GM19463 (cell line): ENCODE data around the gene PLEKHA5.
"Not testable (repeated sequence)": the region's sequence is repeated elsewhere in the genome, so short reads cannot be mapped to it uniquely, and the experiment has no call there.

Experiments used
- ATAC-seq: cut with Tn5 transposase; IDR thresholded peaks from one replicate; pipeline ENCODE4 v1.9.1; 2021; ENCODE audit warnings: mild to moderate bottlenecking, moderate library complexity; ENCODE audit not compliant: unreplicated experiment

PLEKHA5 gene

DNA sequence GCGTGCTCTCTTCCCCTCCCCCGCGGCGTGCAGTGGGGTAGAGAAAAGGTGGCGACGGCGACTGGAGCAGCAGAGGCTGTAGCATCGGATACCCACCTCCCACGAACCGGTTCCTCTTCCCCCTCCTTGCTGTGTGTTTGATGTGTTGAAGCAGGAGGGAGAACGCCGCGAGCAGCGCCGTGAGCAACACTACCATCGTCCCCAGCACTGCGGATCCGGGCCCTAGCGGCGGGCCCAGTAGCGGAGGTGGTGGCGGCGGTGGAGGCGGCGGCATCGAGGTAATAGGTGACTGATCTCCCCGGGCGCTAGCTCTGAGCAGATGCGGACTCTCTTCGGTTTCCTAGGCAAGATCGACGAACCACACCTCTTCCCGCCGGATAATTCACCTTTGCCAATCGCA is 176.8 kb downstream of the PLEKHA5 start:
- ATAC-seq, result no peak

GRCh38 chr12:19307451-19307850 is 177.9 kb downstream of the PLEKHA5 start:
- no peak for ATAC-seq

DNA sequence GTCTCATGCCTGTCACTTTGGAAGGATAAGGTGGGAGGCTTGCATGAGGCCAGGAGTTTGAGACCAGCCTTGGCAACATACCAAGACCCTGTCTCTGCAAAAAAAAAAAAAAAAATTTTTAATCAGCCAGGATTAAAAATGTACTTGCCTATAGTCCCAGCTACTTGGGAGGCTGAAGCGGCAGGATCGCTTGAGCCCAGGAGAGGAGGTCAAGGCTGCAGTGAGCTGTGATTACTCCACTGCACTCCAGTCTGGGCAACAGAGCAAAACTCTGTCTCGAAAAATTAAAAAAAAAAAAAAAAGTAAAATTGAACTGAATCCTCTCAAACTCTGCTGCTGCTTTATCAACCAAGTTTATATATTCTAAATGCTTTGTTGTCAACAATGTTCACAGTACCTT is 181.6 kb downstream of the PLEKHA5 start:
- ATAC-seq, result no peak

DNA sequence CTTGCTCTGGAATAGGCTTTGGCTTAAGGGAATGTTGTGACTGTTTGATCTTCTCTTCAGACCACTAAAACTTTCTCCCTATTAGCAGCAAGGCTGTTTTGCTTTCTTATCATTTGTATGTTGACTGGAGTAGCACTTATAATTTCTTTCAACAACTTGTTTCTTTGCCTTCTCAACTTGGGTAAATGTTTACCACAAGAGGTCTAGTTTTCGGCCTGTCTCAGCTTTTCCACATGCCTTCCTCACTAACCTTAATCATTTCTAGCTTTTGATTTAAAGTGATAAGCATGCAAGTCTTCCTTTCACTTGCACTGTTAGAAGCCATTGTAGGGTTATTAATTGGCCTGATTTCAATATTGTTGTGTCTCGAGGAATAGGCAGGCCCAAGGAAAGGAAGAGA is 183.1 kb downstream of the PLEKHA5 start:
- ATAC-seq, result no peak

DNA sequence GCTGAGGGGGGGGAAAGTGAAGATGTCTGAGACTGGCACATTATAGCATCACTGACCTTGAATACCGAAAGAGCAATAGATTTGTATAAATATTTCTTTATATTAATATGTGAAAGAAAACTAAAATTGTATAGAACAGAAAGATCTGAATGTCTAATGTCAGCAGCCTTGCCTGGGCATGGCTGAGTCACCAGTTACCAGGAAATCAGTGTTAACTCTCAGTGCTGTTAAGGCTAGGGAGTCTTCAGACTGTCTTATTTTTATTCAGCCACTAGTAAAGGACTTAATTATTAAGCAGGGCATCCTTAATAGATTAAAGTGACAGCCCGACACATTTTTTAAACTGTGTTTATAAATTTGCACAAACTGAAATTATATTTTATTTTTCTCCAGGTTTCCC is 186.9 kb downstream of the PLEKHA5 start:
- ATAC-seq, result no peak

GRCh38 chr12:19322376-19322775 is 192.8 kb downstream of the PLEKHA5 start:
- ATAC-seq, result no peak

- no peak for ATAC-seq
These were observed 194.3 kb downstream of the PLEKHA5 start for GRCh38 chr12:19323805-19324204.

- no peak for ATAC-seq
These were observed 196.6 kb downstream of the PLEKHA5 start for GRCh38 chr12:19326102-19326501.

DNA sequence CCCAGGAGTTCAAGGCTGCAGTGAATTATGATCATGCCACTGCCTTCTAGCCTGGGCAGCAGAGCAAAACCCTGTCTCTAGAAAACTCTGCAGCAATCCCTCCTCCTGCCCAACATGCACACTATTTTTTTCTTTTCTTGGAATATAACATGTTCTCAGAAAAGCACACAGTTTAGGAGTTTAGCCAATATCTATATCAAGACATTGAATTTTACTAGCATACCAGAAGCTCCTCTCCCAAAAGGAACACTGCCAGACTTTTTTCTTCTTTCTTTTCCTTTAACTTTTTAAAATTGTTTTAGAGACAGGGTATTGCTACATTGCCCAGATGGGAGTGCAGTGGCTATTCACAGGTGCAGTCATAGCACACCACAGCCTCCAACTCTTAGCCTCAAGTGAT is 202.7 kb downstream of the PLEKHA5 start:
- ATAC-seq, result no peak

DNA sequence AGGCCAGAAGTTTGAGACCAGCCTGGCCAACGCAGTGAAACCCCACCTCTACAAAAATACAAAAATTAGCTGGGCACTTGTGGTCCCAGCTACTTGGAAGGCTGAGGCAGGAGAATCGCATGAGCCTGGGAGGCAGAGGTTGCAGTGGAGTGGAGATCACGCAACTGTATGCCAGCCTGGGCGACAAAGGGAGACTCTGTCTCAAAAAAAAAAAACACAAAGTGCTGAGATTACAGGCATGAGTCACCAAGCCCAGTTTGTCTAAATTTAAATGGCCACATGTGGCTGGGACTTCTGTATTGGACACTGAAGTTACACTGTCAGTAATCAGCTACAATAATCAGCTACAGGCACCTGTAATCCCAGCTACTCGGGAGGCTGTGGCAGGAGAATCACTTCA is 208.9 kb downstream of the PLEKHA5 start:
- ATAC-seq, result no peak

DNA sequence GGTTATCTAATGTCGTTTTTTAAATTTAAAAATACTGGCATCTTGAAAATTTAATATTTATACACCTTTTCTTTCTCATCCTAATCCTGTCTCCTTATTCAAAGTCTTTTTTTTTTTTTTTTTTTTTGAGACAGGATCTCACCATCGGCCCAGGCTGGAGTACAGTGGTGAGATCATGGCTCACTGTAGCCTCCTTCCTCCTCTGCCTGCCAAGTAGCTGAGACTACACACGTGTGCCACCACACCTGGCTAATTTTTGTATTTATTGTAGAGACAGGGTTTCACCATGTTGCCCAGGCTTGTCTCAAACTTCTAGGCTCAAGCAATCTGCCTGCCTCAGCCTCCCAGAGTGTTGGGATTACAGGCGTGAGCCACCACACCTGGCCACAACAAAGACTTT is 221.3 kb downstream of the PLEKHA5 start:
- ATAC-seq, result not testable (repeated sequence)

GRCh38 chr12:19351346-19351745 is 221.8 kb downstream of the PLEKHA5 start:
- no peak for ATAC-seq

DNA sequence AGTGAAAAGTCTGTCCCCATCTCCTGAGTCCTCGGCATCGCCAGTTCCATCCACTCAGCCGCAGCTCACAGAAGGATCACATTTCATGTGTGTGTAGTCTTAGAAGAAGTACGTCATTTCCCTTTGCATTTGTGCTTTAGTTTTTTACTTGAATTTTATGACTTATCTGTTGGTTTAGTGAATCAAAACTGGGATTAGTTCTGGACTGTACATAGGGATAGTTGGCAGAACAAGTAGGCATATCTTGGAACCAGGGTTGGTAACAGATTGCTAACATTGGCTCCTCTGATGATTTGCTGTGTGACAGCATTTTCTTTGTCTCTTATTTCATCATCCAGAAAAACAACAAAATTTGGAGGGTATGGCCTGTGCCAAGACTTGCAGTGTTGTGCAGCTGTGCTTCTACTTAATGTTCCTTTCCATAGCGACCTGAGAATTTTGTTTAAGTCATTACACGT is 240.2 kb downstream of the PLEKHA5 start:
- ATAC-seq, result no peak

GRCh38 chr12:19373586-19373985 is 244.1 kb downstream of the PLEKHA5 start:
- ATAC-seq, result no peak

GRCh38 chr12:19375888-19376287 is 246.4 kb downstream of the PLEKHA5 start:
- no peak for ATAC-seq

DNA sequence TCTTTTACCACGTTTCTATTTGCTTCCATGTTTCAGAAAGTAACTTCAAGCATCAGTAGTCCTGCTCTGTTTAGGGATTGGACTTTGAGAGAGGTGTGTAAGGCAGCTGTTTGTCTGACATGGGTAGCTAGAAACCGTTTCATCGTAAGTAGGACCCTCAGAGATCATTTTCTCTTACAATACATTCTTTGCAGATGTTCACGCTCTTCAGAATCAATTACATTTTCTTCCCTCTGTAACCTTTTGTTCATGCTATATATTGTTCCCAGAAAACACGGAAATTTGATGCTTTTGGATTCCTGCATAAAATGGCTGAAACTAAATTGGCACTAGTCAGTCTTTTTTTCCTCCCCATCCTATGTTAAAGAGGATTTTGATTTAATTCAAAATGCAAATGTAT is 247.2 kb downstream of the PLEKHA5 start:
- ATAC-seq, result no peak

DNA sequence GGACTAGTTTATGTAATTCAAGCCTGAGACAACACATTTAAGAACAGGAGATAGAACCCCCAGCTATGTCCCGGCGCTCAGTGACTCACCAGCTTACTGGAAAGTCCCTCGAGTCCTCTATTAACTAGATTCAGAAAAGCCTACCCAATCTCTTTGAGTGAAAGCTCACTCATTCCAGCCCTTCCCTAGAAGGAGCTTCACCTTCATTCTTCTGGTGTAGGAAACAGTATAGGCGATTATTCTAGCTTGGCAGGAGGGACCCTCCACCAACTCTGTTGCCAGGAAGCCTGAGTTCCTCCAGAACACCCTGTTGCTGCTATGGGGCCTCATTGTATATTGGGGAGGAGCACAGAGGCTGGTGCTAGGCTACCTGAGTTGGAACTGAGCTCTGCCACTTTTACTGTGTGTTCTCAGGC is 252.6 kb downstream of the PLEKHA5 start:
- peak; percentile 99 for ATAC-seq

DNA sequence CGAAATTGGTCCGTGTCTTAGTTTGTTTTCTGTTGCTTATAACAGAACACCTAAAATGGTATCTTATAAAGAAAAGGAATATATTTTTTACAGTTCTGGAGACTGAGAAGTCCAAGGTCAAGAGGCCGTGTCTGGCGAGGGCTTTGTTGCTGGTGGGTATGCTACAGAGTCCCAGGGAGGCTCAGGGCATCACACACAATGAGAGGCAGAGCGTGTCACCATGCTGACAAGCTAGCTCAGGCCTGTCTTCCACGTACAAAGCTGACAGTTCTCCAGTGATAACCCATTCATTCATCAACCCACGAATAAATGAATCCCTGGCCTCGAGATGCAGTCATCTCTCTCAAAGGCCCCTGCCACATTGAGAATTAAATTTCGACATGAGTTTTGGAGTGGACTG is 253.0 kb downstream of the PLEKHA5 start:
- no peak for ATAC-seq

DNA sequence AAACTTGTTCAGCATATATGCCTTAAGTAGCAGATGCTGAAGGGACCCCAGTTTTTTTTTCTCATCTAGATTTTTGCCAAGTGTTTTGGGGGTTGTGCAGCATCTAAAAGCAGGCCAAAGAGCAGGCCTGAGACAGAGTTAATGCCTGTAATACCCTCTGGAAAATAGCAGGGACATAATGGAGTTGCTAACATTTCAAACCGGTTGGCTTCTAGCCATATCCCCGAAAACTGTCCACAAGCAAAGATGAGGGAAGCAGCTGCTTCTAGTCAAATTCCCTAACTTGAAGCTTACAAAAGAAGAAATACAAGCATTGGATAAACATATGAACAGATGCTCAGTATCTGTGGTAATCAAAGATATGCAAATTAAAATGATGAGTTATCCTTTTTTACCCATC is 257.6 kb downstream of the PLEKHA5 start:
- no peak for ATAC-seq

DNA sequence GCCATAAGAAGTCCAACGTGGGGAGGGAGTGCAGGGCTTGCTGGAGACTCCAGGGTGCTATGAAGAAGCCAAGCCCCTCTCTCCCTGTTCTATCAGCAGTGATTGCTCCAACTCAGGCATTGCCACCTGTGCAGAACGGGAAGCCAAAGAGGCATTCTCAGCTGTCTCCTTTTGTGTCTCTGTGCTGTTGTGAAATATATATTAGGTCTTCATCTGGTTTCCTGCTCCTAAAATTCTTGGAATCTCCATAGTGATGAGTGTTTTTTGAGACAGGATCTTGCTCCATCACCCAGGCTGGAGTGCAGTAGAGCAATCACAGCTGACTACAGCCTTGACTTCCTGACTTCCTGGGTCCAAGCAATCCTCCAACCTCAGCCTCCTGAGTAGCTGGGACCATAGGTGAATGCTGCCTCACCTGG is 258.6 kb downstream of the PLEKHA5 start:
- ATAC-seq, result no peak

DNA sequence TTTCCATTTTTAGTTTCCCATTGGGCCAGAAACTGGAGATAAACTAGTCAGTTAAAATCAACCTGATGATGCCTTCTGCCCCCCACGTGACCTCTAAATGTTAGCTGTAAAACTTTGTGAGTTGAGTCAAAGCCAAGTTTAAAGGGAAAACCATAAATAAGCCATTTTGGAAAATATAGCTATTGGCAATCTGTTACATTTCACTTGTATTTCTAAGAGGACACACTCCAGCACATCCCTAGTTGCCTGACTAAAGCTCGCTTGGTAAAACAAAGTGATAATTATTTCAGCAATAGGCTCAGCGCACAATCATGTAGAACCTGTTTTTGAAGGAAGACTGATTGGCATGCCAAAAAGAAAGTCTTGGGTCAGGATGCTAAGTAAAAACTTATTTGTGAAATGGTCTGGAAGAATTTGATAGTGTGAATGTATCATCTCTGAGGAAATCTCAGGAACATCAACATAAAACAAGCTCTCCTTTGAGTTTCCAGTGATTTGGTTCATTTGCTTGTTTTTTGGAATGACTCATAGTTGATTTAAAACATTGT is 260.6 kb downstream of the PLEKHA5 start:
- no peak for ATAC-seq

GRCh38 chr12:19392644-19393043 is 263.1 kb downstream of the PLEKHA5 start:
- not testable (repeated sequence) for ATAC-seq

DNA sequence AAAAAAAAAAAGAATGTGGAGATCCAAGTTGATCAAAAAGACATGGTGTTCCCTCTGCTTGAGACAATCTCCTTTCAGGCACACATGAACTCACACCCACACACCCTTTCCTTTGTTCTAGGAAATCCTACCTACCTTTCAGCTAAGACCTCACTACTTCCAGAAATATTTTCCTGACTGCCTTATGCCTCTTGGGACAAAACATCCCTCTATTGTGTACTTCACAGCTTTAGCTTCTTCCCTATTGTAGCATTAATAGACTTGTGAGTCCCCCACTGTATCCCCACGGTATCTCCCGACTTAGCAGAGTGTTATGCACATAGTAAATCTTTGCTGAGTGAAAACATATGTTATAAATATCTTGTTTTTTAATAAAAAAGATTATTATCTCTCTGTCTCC is 264.9 kb downstream of the PLEKHA5 start:
- ATAC-seq, result no peak
